ENCODE results near the gene CCDC97. TPM values are rescaled to one million over a fixed set of nuclear protein-coding genes. Genes with fewer than 3 reads are reported as not detected.

CCDC97 gene
- total RNA-seq, 4 donors from 2014 or later: 11.6 to 21.2 (median 14.8) TPM

DNA sequence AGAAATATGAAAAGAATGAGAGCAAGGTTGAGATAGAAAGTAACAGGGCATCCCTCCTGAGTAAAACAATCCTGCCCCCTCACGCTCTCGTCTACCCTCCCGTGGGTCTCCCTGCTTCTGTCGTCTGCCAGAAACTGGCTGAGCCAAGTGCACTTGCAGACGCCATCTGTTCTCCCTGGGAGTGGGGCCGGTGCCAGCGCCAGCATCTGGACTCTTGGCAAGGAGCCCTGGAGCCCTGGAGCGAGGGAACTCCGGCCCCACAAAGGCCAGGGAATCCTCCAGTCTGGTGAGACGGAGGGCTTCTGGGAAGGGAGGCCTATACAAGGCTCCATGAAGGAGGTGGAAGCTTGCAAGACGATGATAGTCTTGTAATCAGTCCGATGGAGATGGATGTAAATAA, 64.0 kb downstream of the CCDC97 start:
- H3K36me3 ChIP-seq: no peaks in the 10 kb centered on the region
- peaks cover 20 to 44% (median 38%) of the 10 kb centered on the region in 4 donors for H3K4me1 ChIP-seq
- TF ChIP-seq POLR2AphosphoS5 (IDR thresholded peaks at IDR 0.05): peak; percentile 69
- TF ChIP-seq POLR2A (IDR thresholded peaks at IDR 0.05; ENCODE audit: low read depth): no peak
- H3K27me3 ChIP-seq: no peaks in the 10 kb centered on the region
- H3K4me3 ChIP-seq: no peak overlapping the region
- peak overlapping the region in 3 of 4 donors; percentile 30 to 52 (median 42) for H3K27ac ChIP-seq (replicated peaks in 1 of 4)
- WGBS: 14% methylated on average over 12 of the region's 12 CpGs
- peak; percentile 93 for DNase-seq (ENCODE audit: extremely low spot score)
- no peaks in the 10 kb centered on the region for H3K9me3 ChIP-seq
- intact Hi-C loops (cut with DNase I): no loop called here

Small RNA genes within 50 kb of the gene (small RNA-seq; reads per million reads assigned to genes)
- gene RN7SL34P: 0 reads per million in 3 donors

Other genes starting within 250 kb of the CCDC97 start
- not detected for gene CYP2A13, start 221.7 kb upstream of the CCDC97 start, total RNA-seq
- gene CYP2F1, start 195.7 kb upstream of the CCDC97 start, total RNA-seq: not detected
- gene CYP2S1, start 117.0 kb upstream of the CCDC97 start, total RNA-seq: 1 to 10 TPM; 1.7 to 3.0 (median 2.3) TPM
- gene AXL, start 90.9 kb upstream of the CCDC97 start, total RNA-seq: 100 to 1,000 TPM; 112 to 243 (median 172) TPM
- gene HNRNPUL1, start 45.8 kb upstream of the CCDC97 start, total RNA-seq: 100 to 1,000 TPM; 148 to 207 (median 179) TPM
- gene TGFB1, start 43.8 kb downstream of the CCDC97 start, total RNA-seq: 10 to 100 TPM; 29.8 to 52.4 (median 31.8) TPM
- gene B9D2, start 54.0 kb downstream of the CCDC97 start, total RNA-seq: 1 to 10 TPM; 4.9 to 9.3 (median 6.9) TPM
- 10 to 100 TPM in 3 of 4 donors, 1 to 10 TPM in 1; 9.7 to 17.2 (median 14.1) TPM for gene TMEM91, start 66.4 kb downstream of the CCDC97 start, total RNA-seq
- gene EXOSC5, start 87.2 kb downstream of the CCDC97 start, total RNA-seq: 10 to 100 TPM; 11.2 to 15.2 (median 13.2) TPM
- gene BCKDHA, start 87.6 kb downstream of the CCDC97 start, total RNA-seq: 10 to 100 TPM; 40.7 to 75.2 (median 54.0) TPM
- gene B3GNT8, start 117.2 kb downstream of the CCDC97 start, total RNA-seq: 10 to 100 TPM in 1 of 4 donors, 1 to 10 TPM in 3; 1.2 to 12.0 (median 5.0) TPM
- gene DMAC2, start 129.7 kb downstream of the CCDC97 start, total RNA-seq: 10 to 100 TPM; 41.9 to 70.6 (median 61.2) TPM
- gene ERICH4, start 133.0 kb downstream of the CCDC97 start, total RNA-seq: not detected

Data from esophagus muscularis mucosa (tissue), 4 donors.